ENCODE data around the gene HAL.

DNA sequence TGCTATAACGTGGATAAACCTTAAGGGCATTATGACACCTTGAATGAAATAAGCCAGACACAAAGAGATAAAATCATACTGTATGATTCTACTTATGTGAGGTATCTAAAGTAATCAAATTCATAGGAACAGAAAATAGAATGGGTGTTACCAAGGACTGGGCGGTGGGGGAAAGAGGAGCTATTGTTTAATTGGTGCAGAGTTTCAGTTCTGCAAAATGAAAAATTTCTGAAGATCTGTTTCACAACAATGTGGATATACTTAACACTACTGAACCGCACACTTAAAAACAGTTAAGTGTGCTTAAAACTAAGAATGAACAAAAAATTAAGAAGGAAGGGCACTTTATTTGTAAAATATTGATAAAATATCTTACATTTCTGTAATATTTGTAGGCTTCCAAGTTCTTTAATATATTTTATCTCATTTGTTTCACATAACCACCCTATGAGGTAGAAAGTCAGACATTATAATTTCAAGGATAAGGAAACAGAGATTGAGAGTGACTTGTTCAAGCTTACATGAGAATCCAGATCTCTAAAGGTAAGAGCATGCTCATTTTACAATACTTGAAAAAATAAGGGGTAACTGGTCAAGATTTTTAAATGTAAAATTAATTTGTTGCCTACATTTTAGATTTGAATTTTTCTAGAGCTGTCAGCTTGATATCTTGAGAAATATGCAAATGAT, 24.3 kb upstream of the HAL start:
- TF ChIP-seq, protein P1, sequence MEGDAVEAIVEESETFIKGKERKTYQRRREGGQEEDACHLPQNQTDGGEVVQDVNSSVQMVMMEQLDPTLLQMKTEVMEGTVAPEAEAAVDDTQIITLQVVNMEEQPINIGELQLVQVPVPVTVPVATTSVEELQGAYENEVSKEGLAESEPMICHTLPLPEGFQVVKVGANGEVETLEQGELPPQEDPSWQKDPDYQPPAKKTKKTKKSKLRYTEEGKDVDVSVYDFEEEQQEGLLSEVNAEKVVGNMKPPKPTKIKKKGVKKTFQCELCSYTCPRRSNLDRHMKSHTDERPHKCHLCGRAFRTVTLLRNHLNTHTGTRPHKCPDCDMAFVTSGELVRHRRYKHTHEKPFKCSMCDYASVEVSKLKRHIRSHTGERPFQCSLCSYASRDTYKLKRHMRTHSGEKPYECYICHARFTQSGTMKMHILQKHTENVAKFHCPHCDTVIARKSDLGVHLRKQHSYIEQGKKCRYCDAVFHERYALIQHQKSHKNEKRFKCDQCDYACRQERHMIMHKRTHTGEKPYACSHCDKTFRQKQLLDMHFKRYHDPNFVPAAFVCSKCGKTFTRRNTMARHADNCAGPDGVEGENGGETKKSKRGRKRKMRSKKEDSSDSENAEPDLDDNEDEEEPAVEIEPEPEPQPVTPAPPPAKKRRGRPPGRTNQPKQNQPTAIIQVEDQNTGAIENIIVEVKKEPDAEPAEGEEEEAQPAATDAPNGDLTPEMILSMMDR (IDR thresholded peaks at IDR 0.05): no peak
- no peak for TF ChIP-seq POLR2A (IDR thresholded peaks at IDR 0.05)

Data from gastroesophageal sphincter (tissue), 3 donors.